Neural crest cell (in vitro differentiated cells): ENCODE measurements around the gene WRNIP1. TPM values are rescaled to one million over a fixed set of nuclear protein-coding genes. Genes with fewer than 3 reads are reported as not detected.

Source experiments
- DNase-seq: peaks from one replicate; pipeline ENCODE4 v3.0.0; 2021; ENCODE audit warnings: low read depth, mixed read lengths, low spot score
- H3K27ac Mint-ChIP-seq: one replicate; pipeline ENCODE4 v1.8.0; 2021; ENCODE audit warnings: mild to moderate bottlenecking, mixed read lengths; ENCODE audit not compliant: unreplicated experiment
- H3K27me3 Mint-ChIP-seq: 2 replicates; pipeline ENCODE4 v1.8.0; 2021; ENCODE audit warnings: low read depth, mild to moderate bottlenecking, mixed read lengths
- H3K36me3 Mint-ChIP-seq: 2 replicates; pipeline ENCODE4 v1.8.0; 2021; ENCODE audit warnings: low read depth, mild to moderate bottlenecking, mixed read lengths
- H3K4me1 Mint-ChIP-seq: 2 replicates; pipeline ENCODE4 v1.8.0; 2021; ENCODE audit warnings: mixed read lengths
- H3K4me3 Mint-ChIP-seq: one replicate; pipeline ENCODE4 v1.8.0; 2021; ENCODE audit warnings: mild to moderate bottlenecking, mixed read lengths
- H3K9me3 Mint-ChIP-seq: 2 replicates; pipeline ENCODE4 v1.8.0; 2021; ENCODE audit warnings: mixed read lengths
- CTCF ChIP-seq: fragments of 200-600 bp; sonication (generic); conservative IDR thresholded peaks from 2 replicates; pipeline ENCODE4 v1.5.0; 2021; ENCODE audit warnings: antibody characterized with exemption, mild to moderate bottlenecking
- long read RNA-seq: library from polyadenylated mRNA; unstranded; transcript quantifications from one replicate; pipeline ENCODE4 v2.0.0, GENCODE V29; 2020
- total RNA-seq: library from RNA; stranded (reverse); gene quantifications from 2 replicates; pipeline ENCODE4 v1.2.1, GENCODE V29; 2021

WRNIP1 gene
- total RNA-seq, result 44.5 and 46.2 TPM in 2 replicates
- long read RNA-seq, partial matches to known transcripts, result 3 of 5 reads
- long read RNA-seq, other reads (novel, unspliced or antisense), result 0 of 5 reads

- Mint-ChIP-seq H3K36me3 (peaks cover 4% of the 10 kb centered on the region), H3K9me3 (peaks cover 5% of the 10 kb centered on the region), H3K27ac (peak within 1 kb of the TSS; percentile 92), H3K4me1 (peaks cover 40% of the 10 kb centered on the region), H3K4me3 (peak within 1 kb of the TSS; percentile 94), H3K27me3 (no peaks in the 10 kb centered on the region)
- TF ChIP-seq CTCF, result peak; percentile 70
- peak; percentile 92 for DNase-seq
Observed at GRCh38 chr6:2765166-2765895, at the start of gene WRNIP1. Gene WRNIP1 (plus strand): TSS chr6:2765393. CDS start chr6:2765623, 230 bp downstream.

- peaks cover 6% of the 10 kb centered on the region for H3K9me3 Mint-ChIP-seq
- no peak for DNase-seq
- TF ChIP-seq CTCF, result no peak
- H3K27ac Mint-ChIP-seq, result no peak overlapping the region
- peaks cover 6% of the 10 kb centered on the region for H3K36me3 Mint-ChIP-seq
- H3K27me3 Mint-ChIP-seq, result no peaks in the 10 kb centered on the region
- H3K4me3 Mint-ChIP-seq, result no peak overlapping the region
- no peaks in the 10 kb centered on the region for H3K4me1 Mint-ChIP-seq
Observed at GRCh38 chr6:2715737-2716136, 49.5 kb upstream of the WRNIP1 start.

GRCh38 chr6:2716936-2717700 lies 48.1 kb upstream of the WRNIP1 start:
- H3K4me3 Mint-ChIP-seq, result no peak overlapping the region
- no peak for DNase-seq
- TF ChIP-seq CTCF, result no peak
- no peaks in the 10 kb centered on the region for H3K4me1 Mint-ChIP-seq
- H3K36me3 Mint-ChIP-seq, result peaks cover 3% of the 10 kb centered on the region
- no peak overlapping the region for H3K27ac Mint-ChIP-seq
- H3K27me3 Mint-ChIP-seq, result no peaks in the 10 kb centered on the region
- H3K9me3 Mint-ChIP-seq, result peaks cover 4% of the 10 kb centered on the region

- Mint-ChIP-seq H3K27me3 (no peaks in the 10 kb centered on the region), H3K4me3 (no peak overlapping the region), H3K9me3 (peaks cover 6% of the 10 kb centered on the region), H3K27ac (no peak overlapping the region), H3K36me3 (peaks cover 3% of the 10 kb centered on the region), H3K4me1 (no peaks in the 10 kb centered on the region)
- TF ChIP-seq CTCF, result no peak
- no peak for DNase-seq
Observed at GRCh38 chr6:2718334-2719092, 46.7 kb upstream of the WRNIP1 start.

GRCh38 chr6:2719093-2719455 lies 46.1 kb upstream of the WRNIP1 start:
- H3K27ac Mint-ChIP-seq, result no peak overlapping the region
- DNase-seq, result no peak
- no peak for TF ChIP-seq CTCF
- peaks cover 6% of the 10 kb centered on the region for H3K9me3 Mint-ChIP-seq
- no peak overlapping the region for H3K4me3 Mint-ChIP-seq
- no peaks in the 10 kb centered on the region for H3K4me1 Mint-ChIP-seq
- H3K36me3 Mint-ChIP-seq, result peaks cover 3% of the 10 kb centered on the region
- H3K27me3 Mint-ChIP-seq, result no peaks in the 10 kb centered on the region
